GM21737 (cell line): ENCODE results near the gene SGSM2.
A peak's percentile ranks its signal among the peaks of the same experiment; 100 is the strongest.

Experiments used
- ATAC-seq: cut with Tn5 transposase; IDR thresholded peaks from one replicate; pipeline ENCODE4 v1.9.1; 2021; ENCODE audit warnings: mild to moderate bottlenecking, moderate library complexity; ENCODE audit not compliant: unreplicated experiment

Gene SGSM2

DNA sequence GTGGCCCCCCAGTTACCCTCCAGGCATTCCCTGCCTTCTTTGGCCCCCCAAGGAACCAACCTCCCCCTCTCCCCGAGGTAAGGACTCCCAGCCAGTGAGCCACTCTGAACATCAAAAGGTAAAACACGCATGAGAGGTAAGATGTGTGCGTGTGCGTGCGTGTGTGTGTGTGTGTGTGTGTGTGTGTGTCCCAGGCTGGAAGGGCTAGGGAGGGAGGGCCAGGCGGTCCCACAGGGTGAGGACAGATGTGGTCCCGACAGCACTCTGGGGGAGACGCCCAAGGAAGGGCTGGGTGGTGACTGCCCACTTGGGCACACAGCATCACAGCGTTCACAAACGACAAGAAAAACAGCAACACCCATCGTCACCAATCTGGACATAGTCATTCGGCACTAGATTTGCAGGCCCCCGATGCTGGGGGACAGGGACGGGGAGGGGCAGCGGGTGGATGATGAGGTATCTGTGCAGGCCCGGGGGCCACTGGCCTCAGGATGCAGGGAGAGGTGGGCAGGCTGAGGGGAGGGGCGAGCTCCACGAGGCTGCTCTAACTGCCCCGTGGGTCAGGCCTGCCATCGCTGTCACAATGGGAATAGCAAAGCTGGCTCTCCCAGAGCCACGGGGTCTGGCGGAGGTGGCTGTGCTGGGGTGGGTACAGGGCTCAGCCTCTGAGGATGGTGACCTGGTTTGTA lies 47.3 kb downstream of the SGSM2 start:
- ATAC-seq = no peak

DNA sequence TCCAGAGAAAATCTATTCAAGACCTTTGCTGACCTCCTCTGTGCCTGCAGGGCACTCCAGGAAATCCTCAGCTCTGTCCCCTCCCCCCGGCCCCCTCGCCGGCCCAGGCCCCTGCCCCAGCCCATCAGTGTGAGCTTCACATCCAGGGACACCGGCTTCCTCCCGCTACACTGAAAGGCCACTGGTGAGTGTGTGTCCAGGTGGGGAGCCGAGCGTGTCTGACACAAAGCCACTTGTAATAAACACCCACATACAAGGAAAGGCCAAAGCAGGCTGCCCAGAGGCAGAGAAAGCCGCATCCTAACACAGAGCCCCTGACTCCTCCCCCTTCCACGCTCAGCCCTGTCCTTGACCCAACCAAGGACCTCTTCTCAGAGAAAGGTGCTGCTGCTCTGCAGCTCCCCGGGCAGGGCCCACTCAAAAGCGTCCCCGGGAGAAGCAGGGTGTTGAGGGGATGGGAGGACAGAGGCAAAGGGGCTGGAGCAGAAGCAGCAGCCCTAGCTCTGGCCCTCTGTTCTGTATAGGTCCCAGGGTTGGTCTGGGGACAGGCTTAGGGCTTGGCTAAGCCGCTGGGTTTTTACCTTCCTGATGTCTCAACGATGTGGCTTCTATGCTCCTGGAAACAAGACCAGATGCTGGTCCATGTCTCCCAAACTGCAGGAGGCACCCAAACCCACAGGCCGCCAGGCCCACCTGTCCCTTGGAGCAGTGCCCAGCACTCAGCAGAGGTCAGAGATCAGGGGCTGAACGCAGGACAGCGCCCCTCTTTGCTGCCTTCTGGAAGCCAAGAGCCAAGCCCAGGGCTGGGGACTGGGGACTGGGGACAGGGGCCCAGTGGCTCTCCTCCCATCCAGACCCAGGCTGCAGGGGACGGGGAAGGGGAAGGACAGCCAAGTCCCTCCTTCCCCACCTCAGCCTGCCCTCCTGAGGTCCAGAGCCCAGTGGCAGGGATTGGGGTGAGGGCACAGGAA lies 48.2 kb downstream of the SGSM2 start:
- no peak for ATAC-seq

DNA sequence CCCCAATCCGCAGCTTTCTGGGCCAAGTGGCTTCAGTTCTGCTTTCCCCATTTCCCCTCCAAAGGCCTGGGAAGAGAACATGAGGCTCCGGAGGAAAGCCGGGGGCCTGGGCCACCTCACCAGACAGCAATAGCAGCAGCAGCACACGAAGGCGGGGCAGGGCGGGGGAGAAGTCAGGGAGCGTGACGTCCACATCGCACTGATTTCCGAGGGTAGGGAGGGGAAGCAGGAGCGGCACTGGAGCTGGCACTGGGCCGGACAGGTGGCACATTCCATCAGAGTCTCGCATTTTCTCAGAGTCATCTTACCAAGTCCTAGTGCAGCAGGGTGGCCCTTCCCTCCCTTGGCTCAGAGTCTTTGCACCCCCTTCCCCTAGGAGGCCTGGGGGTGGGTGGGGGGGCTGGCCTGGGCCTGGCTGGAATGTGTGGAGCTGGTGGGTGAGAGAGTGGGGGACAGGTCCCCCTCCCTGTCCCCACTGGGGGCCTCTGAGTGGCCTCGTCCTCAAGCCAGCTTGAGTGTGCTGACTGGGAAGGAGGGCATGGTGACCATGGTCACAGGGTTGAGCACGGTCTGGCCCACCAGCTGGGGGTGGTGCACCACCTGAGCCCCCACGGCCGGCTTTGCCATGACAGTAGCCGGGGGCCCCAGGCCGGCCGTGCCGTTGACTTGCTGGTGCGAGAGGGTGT lies 49.2 kb downstream of the SGSM2 start:
- no peak for ATAC-seq

DNA sequence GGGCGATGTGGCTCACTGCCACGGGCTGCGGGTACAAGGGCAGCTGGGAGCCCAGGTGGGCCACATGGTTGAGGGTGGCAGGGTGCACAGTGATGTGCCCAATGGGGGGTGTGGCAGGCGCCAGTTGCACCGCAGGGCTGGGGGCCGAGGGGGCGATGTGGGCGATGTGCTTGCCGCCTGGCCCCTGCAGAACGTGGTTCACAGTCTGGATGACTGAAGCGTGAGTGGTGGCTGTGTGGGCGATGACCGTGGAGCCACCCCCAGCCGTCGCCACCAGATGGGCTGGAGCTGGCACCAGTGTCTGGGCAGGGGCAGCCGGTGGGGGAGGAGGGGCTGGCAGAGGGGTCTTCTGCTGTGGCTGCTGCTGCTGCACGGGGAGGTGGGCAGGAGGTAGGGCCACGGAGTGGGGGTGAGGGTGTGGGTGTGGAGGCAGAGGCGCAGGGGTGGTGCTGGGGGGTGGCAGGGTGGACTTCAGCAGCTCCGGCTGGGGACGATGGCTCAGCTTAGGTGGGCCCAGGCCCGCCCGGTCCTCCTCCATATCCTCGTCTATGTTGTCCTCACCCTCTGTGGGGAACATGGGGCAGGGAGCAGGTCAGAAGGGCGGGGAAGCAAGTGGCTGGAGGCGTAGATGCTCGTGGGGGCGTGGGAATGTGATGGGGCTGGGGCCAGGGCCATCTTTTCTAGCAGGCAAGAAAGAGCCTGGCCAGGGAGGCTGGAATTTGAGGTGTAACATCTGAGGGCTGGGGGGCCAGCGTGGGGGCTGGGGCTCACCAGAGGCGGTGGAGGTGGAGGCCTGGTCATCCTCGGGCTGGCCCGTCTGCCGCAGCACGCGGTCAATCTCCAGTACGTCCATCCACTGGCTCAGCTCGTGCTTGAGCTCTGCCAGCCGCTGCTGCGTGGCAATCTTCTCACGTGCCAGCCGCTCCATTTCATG lies 50.1 kb downstream of the SGSM2 start:
- no peak for ATAC-seq

DNA sequence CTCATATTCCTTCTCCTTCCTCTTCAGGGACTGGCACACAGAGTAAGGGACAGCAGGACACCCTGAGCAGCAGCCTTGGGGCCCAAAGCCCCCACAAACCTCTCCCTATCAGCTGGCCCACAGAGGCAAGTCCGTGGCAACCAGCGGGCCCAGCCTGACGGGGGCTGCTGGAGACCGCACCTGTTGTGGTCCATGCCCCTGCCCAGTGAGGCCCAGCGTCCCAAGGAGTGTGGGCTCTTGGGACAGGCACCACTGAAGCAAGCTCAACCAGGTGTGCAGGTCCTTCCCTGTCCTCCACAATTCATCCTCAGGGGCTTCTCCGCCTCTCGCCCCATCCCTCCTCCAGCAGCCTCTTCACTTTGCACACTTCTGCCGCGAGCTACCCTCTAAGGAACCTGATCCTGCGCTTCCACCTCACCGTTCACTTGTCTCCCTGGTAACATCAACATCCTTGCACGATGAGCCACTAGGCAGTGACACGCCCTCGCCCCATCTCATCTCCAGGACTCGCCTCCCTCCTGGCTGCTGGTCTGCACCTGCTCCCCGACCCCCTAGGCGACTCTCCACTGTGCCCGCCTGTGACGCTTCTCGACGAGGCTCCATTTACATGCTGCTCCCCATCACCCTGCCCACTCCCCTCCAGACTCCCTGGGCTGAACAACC lies 50.9 kb downstream of the SGSM2 start:
- no peak for ATAC-seq

DNA sequence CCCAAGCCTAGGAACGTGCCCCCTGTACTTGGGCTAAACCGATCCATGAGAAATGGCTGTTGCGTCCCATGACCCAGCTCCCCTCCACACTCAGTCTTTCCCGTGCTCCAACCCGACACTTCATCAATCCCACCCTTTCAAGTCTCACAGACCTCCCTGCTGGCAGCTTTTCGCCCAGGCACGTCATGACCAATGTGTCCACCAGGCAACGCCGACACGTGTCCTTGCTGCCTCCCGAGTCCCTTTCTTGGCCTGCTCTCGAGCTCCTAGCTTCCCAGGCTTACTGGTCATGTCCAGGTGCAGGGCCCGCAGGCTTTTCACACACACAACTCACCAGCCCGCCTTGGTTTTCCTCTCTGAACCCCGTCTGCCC lies 51.4 kb downstream of the SGSM2 start:
- no peak for ATAC-seq

GRCh38 chr17:2390199-2390836 lies 53.0 kb downstream of the SGSM2 start:
- no peak for ATAC-seq

GRCh38 chr17:2391597-2392251 lies 54.4 kb downstream of the SGSM2 start:
- ATAC-seq = no peak

GRCh38 chr17:2392252-2393173 lies 55.2 kb downstream of the SGSM2 start:
- peak; percentile 48 for ATAC-seq

DNA sequence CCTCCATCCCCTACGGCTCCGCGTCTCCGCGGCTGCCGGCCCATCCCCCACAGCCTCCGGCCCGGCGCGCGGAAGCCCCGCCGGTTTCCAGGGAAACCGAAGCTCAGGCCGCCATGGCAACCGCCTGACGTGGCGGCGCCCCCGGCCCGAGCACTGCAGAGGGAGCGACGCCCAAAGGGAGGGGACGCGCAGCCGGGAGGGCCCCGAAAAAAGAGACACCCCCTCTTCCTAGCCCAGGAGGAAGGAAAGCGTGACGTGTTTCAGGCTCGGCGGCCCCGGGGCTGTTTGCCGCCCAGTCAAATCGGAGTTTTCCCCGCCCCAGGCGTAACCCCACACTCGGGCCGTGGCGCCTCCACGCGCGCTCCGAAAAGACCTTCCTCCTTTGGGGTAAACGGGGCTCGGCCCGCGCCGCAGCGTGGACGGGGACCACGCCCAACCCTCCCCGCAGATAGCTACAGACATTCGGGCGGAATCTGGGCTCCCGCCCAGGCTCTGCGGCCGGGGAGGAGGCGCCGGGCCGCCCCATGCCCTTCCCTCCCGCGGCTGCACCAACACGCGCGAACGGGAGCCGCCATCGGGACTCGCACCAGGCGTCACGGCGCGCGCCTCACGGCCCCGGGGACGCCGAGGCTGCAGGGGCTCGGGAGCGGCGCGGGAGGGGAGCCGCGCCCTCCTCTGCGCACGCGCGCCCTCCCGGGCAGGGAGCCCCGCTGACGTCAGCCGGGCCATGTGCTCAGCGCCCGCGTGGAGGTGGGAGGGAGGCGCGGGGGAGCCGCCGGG lies 56.1 kb downstream of the SGSM2 start:
- peak; percentile 34 for ATAC-seq

DNA sequence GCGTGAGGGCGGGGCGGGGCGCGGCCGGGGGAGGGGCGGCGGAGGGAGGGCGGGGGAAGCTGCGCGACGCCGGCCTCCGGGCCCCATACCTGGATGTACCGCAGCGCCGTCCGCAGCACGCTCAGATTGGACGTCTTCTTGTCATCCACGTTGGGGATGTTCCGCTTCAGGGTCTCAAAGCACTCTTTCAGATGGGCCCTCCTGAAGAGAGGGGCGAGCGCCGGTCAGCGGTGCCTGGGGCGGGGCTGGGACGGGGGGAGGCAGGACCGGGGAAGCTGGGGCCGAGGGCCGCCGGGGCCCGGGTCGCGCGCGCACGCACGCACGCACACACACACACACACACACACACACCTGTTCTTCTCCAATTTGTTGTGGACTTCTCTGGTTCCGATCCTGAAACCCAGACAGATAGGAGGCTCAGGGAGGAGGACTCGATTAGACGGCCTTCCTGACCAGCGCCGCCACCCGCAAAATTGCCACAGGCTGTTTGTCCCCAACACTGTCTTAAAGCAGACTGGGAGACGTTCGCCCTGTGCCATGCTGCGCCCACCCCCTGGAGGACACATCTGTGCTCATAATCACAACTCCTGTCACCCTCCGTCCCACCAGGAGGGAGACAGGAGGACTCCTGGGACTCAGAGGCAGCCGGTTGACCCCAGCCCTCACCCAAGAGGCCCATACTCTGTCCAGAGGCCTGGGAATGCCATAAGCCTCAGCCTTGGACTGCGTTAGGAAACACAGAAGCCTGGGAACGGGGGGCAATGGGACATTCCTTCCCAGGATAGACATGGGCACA lies 56.9 kb downstream of the SGSM2 start:
- no peak for ATAC-seq

DNA sequence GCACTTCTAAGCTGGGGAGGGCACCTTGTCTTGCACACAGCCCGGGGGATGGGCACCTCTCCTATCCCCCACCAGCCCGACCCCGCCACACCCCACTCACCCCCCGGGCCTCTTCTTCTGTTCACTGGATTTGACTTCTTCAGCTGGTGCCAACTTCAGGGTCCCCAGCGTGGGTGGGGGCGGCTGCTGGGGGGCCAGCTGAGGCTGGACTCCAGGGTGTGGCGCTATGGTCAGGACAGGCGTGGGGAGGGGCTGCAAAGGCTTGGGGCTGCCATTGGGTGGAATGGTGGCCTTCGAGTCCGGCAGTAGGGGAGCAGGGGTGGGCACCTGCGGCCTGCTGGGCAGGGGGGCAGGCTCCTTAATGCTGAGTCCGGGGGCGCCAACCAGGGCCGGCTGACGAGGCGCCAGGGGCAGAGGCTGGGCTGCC lies 57.5 kb downstream of the SGSM2 start:
- no peak for ATAC-seq

GRCh38 chr17:2395258-2396181 lies 58.2 kb downstream of the SGSM2 start:
- ATAC-seq = no peak

- ATAC-seq = no peak
Measured at GRCh38 chr17:2396192-2396567, 58.9 kb downstream of the SGSM2 start.

- ATAC-seq = no peak
Measured at GRCh38 chr17:2396568-2397246, 59.4 kb downstream of the SGSM2 start.
